ENCODE data around the gene MVK.

The MVK gene

GRCh38 chr12:109527489-109528123 is 46.0 kb upstream of the MVK start:
- Histone ChIP-seq H3F3A (ENCODE audit: insufficient read depth, low read length) (no peaks in the 10 kb centered on the region), H3K4me2 (ENCODE audit: low read length) (no peak overlapping the region), H3K36me3 (ENCODE audit: insufficient read depth, low read length) (no peaks in the 10 kb centered on the region), H3K4me3 (ENCODE audit: low read depth, low read length, poor library complexity, severe bottlenecking) (no peak overlapping the region), H3K27ac (ENCODE audit: low read depth, low read length, poor library complexity, severe bottlenecking) (no peak overlapping the region), H3K9me3 (ENCODE audit: low read length) (no peaks in the 10 kb centered on the region), H3K4me1 (ENCODE audit: insufficient read depth, low read length, severe bottlenecking) (no peaks in the 10 kb centered on the region), H4K20me1 (ENCODE audit: insufficient read depth, low read length) (no peaks in the 10 kb centered on the region), H3K9ac (ENCODE audit: low read length) (no peak overlapping the region), H3K27me3 (ENCODE audit: insufficient read depth, low read length) (no peaks in the 10 kb centered on the region), H3K9me2 (ENCODE audit: low read depth, low read length) (no peaks in the 10 kb centered on the region), H2AFZ (ENCODE audit: low read length) (no peak overlapping the region), H3K79me2 (ENCODE audit: insufficient read depth, low read length) (no peaks in the 10 kb centered on the region)
- TF ChIP-seq EZH2 (IDR thresholded peaks at IDR 0.05; ENCODE audit: borderline replicate concordance, low read length) (no peak), CTCF (IDR thresholded peaks at IDR 0.05; ENCODE audit: low read length) (no peak)

- Histone ChIP-seq H4K20me1 (ENCODE audit: insufficient read depth, low read length) (no peaks in the 10 kb centered on the region), H2AFZ (ENCODE audit: low read length) (no peak overlapping the region), H3K36me3 (ENCODE audit: insufficient read depth, low read length) (no peaks in the 10 kb centered on the region), H3K9me3 (ENCODE audit: low read length) (no peaks in the 10 kb centered on the region), H3K27ac (ENCODE audit: low read depth, low read length, poor library complexity, severe bottlenecking) (no peak overlapping the region), H3K27me3 (ENCODE audit: insufficient read depth, low read length) (no peaks in the 10 kb centered on the region), H3F3A (ENCODE audit: insufficient read depth, low read length) (no peaks in the 10 kb centered on the region), H3K4me2 (ENCODE audit: low read length) (no peak overlapping the region), H3K9ac (ENCODE audit: low read length) (no peak overlapping the region), H3K79me2 (ENCODE audit: insufficient read depth, low read length) (no peaks in the 10 kb centered on the region), H3K4me1 (ENCODE audit: insufficient read depth, low read length, severe bottlenecking) (no peaks in the 10 kb centered on the region), H3K4me3 (ENCODE audit: low read depth, low read length, poor library complexity, severe bottlenecking) (no peak overlapping the region), H3K9me2 (ENCODE audit: low read depth, low read length) (no peaks in the 10 kb centered on the region)
- no peak for TF ChIP-seq EZH2 (IDR thresholded peaks at IDR 0.05; ENCODE audit: borderline replicate concordance, low read length)
- TF ChIP-seq CTCF (IDR thresholded peaks at IDR 0.05; ENCODE audit: low read length) = no peak
Measured at GRCh38 chr12:109529691-109530640, 43.6 kb upstream of the MVK start.

DNA sequence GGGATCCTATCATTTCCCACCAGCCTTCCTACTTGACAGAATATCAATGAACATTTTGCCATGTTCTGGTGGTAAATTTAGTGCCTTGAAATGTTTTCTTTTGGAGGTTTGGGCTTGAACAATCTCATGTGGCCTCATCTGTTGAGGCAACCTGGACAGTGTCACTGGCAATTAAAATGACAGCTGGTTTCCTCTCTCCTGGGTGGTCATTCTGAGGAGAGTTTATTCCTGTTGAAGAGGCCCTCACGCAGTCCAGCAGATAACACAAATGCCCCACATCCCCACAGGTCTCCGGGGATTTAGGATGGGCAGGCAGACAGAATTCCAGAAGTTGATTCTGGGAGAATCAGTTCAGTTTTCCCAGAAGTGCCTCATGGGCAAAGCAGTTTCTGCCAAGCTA is 42.2 kb upstream of the MVK start:
- Histone ChIP-seq H3K36me3 (ENCODE audit: insufficient read depth, low read length) (no peaks in the 10 kb centered on the region), H3K9me2 (ENCODE audit: low read depth, low read length) (no peaks in the 10 kb centered on the region)

More for the DNA sequence above, 42.2 kb upstream of the MVK start:
- Histone ChIP-seq H2AFZ (ENCODE audit: low read length) (no peak overlapping the region), H3K4me3 (ENCODE audit: low read depth, low read length, poor library complexity, severe bottlenecking) (no peak overlapping the region), H3K79me2 (ENCODE audit: insufficient read depth, low read length) (no peaks in the 10 kb centered on the region), H3K4me2 (ENCODE audit: low read length) (no peak overlapping the region), H4K20me1 (ENCODE audit: insufficient read depth, low read length) (no peaks in the 10 kb centered on the region), H3K27ac (ENCODE audit: low read depth, low read length, poor library complexity, severe bottlenecking) (no peak overlapping the region), H3K4me1 (ENCODE audit: insufficient read depth, low read length, severe bottlenecking) (no peaks in the 10 kb centered on the region), H3K9me3 (ENCODE audit: low read length) (no peaks in the 10 kb centered on the region), H3K27me3 (ENCODE audit: insufficient read depth, low read length) (no peaks in the 10 kb centered on the region), H3F3A (ENCODE audit: insufficient read depth, low read length) (no peaks in the 10 kb centered on the region), H3K9ac (ENCODE audit: low read length) (no peak overlapping the region)
- TF ChIP-seq CTCF (IDR thresholded peaks at IDR 0.05; ENCODE audit: low read length) (no peak), EZH2 (IDR thresholded peaks at IDR 0.05; ENCODE audit: borderline replicate concordance, low read length) (no peak)

Data from OCI-LY1 (cell line).